RWPE2 (cell line): Measurements from ENCODE around the gene ITCH.
"Not testable (repeated sequence)": the region's sequence is repeated elsewhere in the genome, so short reads cannot be mapped to it uniquely, and the experiment has no call there.

Experiments used
- ATAC-seq: fragments of 200-7000 bp; cut with Tn5 transposase; 3 replicates; pipeline ENCODE4 v1.9.1; 2021; ENCODE audit warnings: low read depth
- DNase-seq: peaks from one replicate; pipeline ENCODE4 v3.0.0-alpha.2; 2020; ENCODE audit warnings: low spot score
- H3K27ac ChIP-seq: fragments of 450-650 bp; 2 replicates; pipeline ENCODE4 v1.5.1; 2017; ENCODE audit warnings: mild to moderate bottlenecking; ENCODE audit not compliant: poor library complexity, severe bottlenecking
- H3K27me3 ChIP-seq: fragments of 250-450 bp; sonication (Bioruptor Pico); 2 replicates; pipeline ENCODE4 v1.5.1; 2021; ENCODE audit warnings: mild to moderate bottlenecking, moderate library complexity; ENCODE audit not compliant: insufficient read depth, poor library complexity, severe bottlenecking
- H3K36me3 ChIP-seq: fragments of 250-450 bp; sonication (Bioruptor Pico); 2 replicates; pipeline ENCODE4 v1.5.1; 2020; ENCODE audit warnings: low read depth, mild to moderate bottlenecking, moderate library complexity
- H3K4me1 ChIP-seq: fragments of 250-450 bp; sonication (Bioruptor Pico); 2 replicates; pipeline ENCODE4 v1.5.1; 2021; ENCODE audit warnings: mild to moderate bottlenecking, moderate library complexity; ENCODE audit not compliant: insufficient read depth, poor library complexity, severe bottlenecking
- H3K4me3 ChIP-seq: fragments of 250-450 bp; sonication (Bioruptor Pico); 2 replicates; pipeline ENCODE4 v1.5.1; 2021; ENCODE audit warnings: mild to moderate bottlenecking, moderate library complexity; ENCODE audit not compliant: severe bottlenecking
- H3K9me3 ChIP-seq: fragments of 250-450 bp; sonication (Bioruptor Pico); 2 replicates; pipeline ENCODE4 v1.5.1; 2021; ENCODE audit warnings: mild to moderate bottlenecking, moderate library complexity; ENCODE audit not compliant: severe bottlenecking
- CTCF ChIP-seq: fragments of 450-650 bp; IDR thresholded peaks from one replicate; pipeline ENCODE4 v1.5.1; 2017; ENCODE audit warnings: mild to moderate bottlenecking, moderate library complexity; ENCODE audit not compliant: poor library complexity, severe bottlenecking

Gene ITCH

GRCh38 chr20:34320861-34321260 lies 42.2 kb upstream of the ITCH start:
- Histone ChIP-seq H3K27me3 (no peaks in the 10 kb centered on the region), H3K36me3 (no peaks in the 10 kb centered on the region), H3K4me3 (no peak overlapping the region), H3K27ac (no peak overlapping the region), H3K9me3 (no peaks in the 10 kb centered on the region), H3K4me1 (peaks cover 9% of the 10 kb centered on the region)
- DNase-seq, result no peak
- no peak for ATAC-seq
- no peak for TF ChIP-seq CTCF

- Histone ChIP-seq H3K9me3 (no peaks in the 10 kb centered on the region), H3K4me1 (no peaks in the 10 kb centered on the region), H3K27me3 (no peaks in the 10 kb centered on the region), H3K36me3 (no peaks in the 10 kb centered on the region), H3K4me3 (no peak overlapping the region), H3K27ac (no peak overlapping the region)
- ATAC-seq, result no peak
- no peak for DNase-seq
- no peak for TF ChIP-seq CTCF
These were observed 40.6 kb upstream of the ITCH start for GRCh38 chr20:34322267-34323105.

- no peak for TF ChIP-seq CTCF
- Histone ChIP-seq H3K9me3 (no peaks in the 10 kb centered on the region), H3K27ac (no peak overlapping the region), H3K36me3 (no peaks in the 10 kb centered on the region), H3K4me3 (no peak overlapping the region), H3K4me1 (no peaks in the 10 kb centered on the region), H3K27me3 (no peaks in the 10 kb centered on the region)
- no peak for DNase-seq
- no peak for ATAC-seq
These were observed 38.5 kb upstream of the ITCH start for GRCh38 chr20:34324541-34324940.

- H3K4me3 ChIP-seq, H3K9me3 ChIP-seq, H3K36me3 ChIP-seq, H3K27me3 ChIP-seq, ATAC-seq, H3K27ac ChIP-seq, H3K4me1 ChIP-seq, DNase-seq: not testable (repeated sequence)
These were observed 34.9 kb upstream of the ITCH start for GRCh38 chr20:34328207-34328606.

GRCh38 chr20:34328928-34329677 lies 34.0 kb upstream of the ITCH start:
- no peaks in the 10 kb centered on the region for H3K36me3 ChIP-seq
- H3K27ac ChIP-seq, result no peak overlapping the region
- H3K4me1 ChIP-seq, result no peaks in the 10 kb centered on the region
- DNase-seq, result no peak
- no peak overlapping the region for H3K4me3 ChIP-seq
- H3K9me3 ChIP-seq, result no peaks in the 10 kb centered on the region
- no peak for TF ChIP-seq CTCF
- no peak for ATAC-seq
- no peaks in the 10 kb centered on the region for H3K27me3 ChIP-seq

GRCh38 chr20:34330861-34331544 lies 32.1 kb upstream of the ITCH start:
- H3K36me3 ChIP-seq, H3K27ac ChIP-seq, ATAC-seq, H3K9me3 ChIP-seq, DNase-seq, H3K4me3 ChIP-seq, H3K27me3 ChIP-seq: not testable (repeated sequence)
- H3K4me1 ChIP-seq, result peaks cover 17% of the 10 kb centered on the region
